HTERT RPE-1 (cell line): ENCODE results near the gene CD46.
"Not testable (repeated sequence)": the region's sequence is repeated elsewhere in the genome, so short reads cannot be mapped to it uniquely, and the experiment has no call there.

Experiments
- in situ Hi-C: fragments of 300-500 bp; cut with MboI; formaldehyde crosslinking; loops from 4 replicates; pipeline ENCODE4 v1.14.3; 2020; ENCODE audit warnings: low sequenced_read_pairs

Gene CD46

DNA sequence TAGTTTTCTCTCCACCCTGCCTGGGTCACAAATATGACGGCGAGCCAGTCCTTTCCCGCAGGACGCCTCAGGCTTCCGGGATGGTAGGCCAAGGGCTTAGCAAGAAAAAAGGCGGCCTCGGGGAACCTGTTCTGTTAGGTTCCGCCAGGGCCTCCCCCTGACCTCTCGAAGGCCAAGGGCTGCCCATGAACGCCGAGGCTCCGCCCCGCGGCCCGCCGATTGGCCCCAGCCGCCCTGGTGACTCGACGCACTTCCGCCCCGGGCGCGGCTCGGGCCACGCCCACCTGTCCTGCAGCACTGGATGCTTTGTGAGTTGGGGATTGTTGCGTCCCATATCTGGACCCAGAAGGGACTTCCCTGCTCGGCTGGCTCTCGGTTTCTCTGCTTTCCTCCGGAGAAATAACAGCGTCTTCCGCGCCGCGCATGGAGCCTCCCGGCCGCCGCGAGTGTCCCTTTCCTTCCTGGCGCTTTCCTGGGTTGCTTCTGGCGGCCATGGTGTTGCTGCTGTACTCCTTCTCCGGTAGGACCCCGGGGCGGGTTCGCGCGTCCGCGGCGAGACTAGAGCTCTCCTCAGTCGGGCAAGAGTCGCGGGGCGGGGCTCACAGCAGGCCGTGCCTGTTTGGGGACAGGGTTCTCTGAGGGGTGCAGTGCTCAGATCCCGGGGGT, at the start of gene CD46:
Gene CD46, plus strand, starts transcription at position 265 of the 666 bp plus-strand sequence. Its CDS starts 159 bp downstream, at position 424.
- in situ Hi-C loops: no loop called here

DNA sequence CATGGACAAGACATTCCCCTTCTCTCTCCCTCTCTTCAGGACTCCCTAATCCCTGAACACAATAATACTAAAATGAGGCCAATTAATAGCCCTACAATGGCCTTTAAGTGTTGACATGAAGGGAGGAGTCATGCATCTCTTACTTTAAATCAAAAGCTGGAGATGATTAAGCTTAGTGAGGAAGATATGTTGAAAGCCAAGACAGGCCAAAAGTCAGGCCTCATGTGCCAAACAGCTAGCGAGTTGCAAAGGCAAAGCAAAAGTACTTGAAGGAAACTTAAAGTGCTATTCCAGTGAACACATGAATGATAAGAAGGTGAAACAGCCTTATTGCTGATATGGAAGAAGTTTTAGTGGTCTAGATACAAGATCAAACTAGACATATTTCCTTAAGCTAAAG, 49.5 kb upstream of the CD46 start:
- in situ Hi-C loops: no loop called here

DNA sequence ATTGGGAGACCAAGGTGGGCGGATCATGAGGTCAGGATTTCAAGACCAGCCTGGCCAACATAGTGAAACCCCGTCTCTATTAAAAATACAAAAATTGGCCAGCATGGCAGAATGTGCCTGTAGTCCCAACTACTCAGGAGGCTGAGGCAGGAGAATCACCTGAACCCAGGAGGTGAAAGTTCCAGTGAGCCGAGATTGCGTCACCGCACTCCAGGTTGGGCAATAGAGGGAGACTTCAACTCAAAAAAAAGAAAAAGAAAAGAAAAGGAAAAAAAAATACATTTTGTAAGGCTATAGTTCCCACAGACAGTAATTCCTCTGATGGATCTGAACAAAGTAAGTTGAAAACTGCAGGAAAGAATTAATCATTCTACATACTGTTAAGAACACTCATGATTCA, 48.1 kb upstream of the CD46 start:
- in situ Hi-C loops: no loop called here

DNA sequence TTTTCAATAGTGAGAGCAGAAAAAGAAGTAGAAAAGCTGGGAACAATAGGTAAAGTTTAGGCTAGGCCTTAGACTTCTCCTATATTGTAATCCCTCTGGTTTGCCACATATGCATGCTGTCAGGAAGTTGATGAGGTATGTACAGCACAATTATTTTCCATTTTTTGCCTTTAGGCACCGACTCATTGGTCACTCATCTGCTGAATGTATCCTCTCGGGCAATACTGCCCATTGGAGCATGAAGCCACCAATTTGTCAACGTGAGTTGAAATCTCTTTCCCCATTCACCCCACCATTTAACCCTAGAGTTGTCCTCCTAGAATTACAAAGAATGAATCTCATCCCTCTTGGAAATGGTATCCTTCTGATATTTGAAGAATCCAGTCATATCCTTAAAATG, 43.9 kb upstream of the CD46 start:
- in situ Hi-C loops: not testable (repeated sequence)

DNA sequence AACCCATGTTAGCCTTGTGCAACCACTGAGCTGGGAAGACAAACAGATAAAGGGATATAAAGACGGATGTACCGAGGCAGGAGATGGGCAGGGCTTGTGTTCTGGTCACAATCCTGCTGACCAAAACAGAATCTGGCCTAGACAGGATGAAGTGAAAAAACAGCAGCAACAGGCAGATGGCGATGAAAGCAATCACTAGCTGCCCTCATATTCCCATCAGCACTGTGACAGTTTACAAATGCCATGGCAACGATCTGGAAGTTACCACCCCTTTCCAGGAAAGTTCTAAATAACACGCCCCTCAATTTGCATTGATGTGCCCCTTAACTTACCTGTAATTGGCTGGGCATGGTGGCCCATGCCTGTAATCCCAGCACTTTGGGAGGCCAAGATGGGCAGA, 40.6 kb upstream of the CD46 start:
- in situ Hi-C loops: no loop called here

DNA sequence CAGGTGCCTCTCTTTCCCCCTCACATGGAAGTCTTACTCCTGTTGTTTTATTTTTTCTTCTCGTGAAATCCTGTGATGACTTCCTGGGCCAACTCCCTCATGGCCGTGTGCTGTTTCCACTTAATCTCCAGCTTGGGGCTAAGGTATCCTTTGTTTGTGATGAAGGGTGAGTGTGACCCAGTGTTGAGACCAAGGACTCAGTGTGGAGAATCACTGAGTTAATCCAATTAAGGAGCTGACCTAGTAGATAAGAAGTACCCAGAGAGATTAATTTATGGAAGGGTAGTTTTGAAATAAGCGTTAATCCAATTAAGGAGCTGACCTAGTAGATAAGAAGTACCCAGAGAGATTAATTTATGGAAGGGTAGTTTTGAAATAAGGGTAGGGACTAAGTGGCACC, 39.2 kb upstream of the CD46 start:
- in situ Hi-C loops: not testable (repeated sequence)

DNA sequence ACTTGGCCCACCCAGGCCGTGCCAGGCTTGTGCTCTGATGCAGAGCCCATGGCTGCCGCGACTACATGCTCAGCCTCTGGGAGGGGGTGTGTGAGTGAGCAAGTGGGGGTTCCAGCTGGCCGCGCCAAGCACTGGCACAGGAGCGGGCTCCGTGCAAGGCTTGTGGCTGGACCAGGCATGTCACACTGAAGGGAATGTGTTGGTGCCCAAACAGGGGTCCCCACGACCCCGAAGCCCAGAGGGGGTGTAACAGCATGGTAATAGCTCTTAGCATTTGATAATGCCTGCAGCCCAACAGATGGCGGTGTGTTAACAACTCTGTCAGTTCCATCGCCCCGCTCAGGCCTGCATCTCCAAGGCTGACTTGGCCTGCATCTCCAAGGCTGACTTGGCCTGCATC, 38.3 kb upstream of the CD46 start:
- in situ Hi-C loops: no loop called here

DNA sequence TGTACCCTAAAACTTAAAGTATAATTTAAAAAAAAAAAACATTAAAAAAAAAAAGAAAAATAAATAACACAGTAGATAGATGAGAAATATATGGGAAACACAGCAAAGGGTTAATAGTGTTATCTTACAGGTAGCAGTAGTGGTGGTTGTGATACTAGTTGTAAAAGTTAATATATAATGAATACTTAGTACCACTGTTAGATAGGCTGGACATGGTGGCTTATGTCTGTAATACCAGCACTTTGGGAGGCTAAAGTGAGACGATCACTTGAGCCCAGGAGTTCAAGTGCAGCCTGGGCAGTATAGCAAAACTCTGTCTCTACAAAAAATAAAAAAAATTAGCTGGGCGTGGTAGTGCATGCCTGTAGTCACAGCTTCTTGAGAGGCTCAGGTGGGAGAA, 32.6 kb upstream of the CD46 start:
- in situ Hi-C loops: no loop called here

DNA sequence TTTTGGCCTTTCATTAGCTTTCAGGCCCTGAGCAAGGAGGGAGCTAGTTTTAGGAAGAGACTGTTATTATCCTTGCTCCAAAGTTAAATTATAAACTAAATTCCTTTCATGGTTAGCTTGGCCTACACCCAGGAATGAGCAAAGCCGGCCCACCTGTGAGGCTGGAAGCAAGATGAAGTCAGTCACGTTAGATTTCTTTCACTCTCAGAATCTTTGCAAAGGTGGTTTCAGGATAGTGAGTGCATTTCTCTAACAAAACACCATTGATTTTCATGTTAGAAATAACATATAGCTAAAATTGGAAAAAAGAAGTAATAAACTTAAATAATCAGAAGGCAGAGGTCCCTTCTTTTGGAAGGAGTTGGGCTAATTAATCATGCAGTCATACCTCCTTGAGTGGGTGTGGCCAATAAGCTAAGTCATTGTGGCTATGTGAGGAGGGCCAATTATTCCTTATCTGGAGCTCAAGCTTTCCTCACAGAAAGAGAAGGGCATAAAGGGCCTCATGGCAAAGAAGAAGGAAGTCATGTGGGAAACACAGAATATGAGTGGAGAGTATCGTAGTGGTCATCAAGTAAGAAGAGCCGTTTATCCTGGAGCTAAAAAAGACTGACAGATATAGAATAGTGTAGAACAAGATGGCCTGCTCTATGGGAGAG, 23.5 kb upstream of the CD46 start:
- in situ Hi-C loops: not testable (repeated sequence)

DNA sequence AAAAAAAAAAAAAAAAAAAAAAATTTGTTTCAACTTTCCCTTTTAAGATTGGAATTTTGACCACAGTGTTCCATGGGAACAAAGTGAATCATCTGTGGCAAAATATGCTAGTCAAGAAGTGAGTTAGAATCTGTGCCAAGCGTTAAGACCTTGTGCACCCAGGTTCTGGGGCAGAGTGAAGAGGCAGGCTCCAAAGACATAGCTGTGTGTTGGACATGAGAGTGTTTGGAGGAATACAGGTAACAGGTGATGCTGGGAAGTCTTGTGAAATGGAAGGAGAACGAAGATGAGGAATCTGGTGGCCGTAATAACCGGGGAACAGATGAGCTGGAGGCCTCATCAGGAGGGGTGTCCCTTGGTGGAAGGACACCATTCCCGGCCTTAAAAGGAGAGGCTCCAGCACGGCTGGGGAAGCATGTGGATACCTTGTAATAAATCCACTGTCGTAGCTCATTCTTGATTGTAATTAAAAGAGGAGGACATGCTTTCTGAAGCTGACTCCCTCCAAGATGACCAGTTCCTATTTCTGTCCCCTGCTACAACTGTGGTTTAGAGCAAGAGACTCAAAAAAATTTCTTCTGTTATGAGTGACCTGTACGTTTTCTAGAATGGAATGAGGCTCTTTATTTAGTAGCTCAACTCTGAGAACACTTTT, 14.2 kb upstream of the CD46 start:
- in situ Hi-C loops: not testable (repeated sequence)

DNA sequence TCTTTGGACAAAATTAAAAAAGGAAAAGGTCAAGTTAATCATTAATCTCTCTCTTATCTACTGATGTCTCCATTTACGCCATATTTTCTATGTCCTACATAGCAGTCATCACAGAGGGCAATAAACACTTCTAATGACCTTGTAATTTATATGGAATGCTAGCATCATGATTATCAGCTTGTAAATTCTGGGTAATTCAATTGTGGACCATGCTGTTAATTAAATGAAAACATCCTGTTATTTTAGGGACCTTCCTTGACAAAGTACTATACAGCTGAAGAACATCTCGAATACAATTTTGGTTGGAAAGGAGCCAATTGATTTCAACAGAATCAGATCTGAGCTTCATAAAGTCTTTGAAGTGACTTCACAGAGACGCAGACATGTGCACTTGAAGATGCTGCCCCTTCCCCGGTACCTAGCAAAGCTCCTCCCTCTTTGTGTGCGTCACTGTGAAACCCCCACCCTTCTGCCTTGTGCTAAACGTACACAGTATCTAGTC, 13.6 kb upstream of the CD46 start:
- in situ Hi-C loops: not testable (repeated sequence)

DNA sequence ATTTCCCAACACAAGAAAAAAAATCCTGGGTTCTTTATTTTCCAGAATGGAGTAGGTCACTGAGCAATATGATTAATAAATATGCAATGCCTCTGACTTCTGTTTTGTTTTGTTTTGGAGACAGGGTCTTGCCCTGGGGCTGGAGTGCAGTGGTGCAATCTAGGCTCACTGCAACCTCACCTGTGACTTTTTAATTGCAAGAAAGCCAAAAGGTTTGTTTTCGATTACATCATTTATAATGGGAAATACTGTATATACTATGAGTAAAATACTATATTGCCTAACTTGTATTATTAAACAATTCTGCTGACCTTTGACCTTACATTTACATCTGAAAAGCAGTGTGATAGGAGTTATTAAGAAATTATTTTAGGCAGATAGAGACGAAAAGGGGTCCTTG, 11.6 kb upstream of the CD46 start:
- in situ Hi-C loops: no loop called here

DNA sequence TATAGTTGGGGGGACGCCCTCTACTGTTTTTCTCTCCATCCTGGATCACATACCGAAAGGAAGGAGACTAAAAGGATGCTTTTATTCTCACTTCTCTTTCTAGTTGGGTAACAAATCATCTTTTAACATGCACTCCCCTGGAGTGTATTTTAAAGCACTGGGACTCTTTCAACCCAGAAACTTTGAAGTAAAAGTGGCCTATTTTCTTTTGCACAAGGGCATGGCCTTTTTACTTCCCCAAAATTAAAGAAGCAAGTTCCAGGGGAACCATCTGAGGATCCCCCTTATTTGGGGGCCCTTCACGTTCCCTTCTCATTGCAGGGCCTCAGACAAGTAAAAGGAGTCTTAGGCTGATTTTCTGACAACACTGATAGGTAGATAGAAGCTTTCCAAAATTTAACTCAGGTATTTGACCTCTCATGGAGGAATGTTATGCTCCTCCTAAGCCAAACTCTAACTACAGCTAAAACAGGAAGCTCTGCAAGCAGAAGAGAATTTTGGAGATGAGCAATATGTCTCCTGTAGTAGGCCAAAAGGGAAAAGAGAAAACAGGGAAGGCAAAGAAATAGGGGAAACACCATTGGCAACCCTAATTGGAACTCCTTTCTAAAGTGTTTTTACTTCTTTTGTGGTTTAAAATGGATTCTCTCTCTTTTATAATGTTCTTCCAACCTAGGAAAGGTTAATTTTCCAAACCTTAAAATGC, 8.9 kb upstream of the CD46 start:
- in situ Hi-C loops: no loop called here

DNA sequence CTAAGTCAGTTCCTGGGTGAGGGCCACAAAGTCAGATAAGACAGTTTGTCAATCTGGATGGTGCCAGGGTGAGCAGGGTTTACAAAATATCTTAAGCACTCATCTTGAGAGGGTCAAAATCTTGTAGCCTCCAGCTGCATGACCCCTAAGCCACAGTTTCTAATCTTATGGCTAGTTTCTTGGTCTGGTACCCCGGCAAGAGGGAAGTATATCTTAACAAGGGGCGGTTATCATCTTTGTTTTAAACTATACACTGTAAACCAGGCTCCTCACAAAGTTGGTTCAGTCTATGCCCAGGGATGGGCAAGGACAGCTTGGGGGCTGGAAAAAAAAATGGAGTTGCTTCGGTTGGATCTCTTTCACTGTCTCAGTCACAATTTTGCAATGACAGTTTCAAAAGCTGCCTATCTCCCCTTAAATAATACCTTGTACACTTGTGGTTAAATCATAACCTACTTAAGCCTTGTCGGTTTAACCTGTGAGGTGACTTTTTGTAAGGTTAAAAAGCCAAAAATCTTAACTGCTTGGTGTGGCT, 7.8 kb upstream of the CD46 start:
- in situ Hi-C loops: no loop called here

DNA sequence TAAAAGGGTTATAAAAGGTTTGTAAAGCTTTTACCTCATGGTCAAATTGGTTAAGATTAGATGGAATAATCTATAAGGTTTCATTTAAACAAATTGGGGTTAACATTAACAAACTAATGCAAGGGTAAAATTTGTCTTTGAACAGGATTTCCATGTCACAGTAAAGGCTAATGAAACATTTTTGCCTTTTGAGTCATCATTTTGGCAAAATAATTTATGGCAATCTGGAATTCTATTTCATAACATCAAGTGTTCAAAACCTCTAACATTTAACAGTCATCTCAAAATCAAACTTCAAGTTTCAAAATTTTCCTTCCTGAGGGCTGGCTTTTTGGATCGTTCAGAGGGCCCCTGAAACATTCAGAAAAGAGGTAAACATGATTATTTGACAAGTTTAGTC, 6.6 kb upstream of the CD46 start:
- in situ Hi-C loops: no loop called here

DNA sequence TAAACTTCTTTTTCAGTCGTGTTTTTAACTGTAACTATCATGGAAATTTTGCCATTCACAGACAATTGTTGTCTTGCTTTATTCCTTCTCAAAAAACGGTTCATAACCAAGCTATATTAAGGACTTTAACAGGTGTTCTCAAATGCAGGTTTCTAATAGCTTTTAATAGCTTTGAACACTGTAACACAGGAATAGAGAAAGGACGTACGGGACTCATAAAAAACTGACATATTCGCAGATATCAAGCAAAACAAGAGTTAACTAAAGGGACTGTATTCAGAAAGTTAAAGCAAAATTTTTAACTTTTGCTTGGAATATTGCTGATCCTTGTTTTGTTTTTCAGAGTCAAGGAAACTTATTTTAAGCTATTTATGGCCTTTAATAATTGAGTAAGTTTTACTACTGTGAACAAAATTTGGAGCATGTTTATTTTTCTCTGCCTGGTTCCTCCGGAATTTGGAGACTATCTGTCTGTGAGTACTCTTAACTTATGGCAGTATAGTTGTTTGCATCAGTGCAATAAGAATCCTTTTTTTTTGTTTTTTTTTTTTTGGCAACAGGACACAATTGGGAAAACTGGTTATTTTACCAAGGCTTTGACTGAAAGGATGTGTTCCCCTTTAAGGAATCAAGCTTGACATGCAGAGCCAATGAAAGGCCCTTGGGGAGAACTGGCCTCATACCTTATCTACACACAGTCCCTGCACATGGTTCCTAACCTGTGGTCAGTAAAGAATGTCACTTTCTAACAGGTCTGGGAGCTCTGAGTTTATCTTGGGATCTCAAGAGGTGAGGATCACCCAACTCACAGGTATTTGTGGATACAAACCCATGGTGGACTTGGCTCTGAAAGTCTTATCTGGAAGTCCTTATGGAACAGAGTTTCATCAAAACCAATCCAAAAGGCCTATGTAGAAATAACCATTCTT, 5.8 kb upstream of the CD46 start:
- in situ Hi-C loops: no loop called here

DNA sequence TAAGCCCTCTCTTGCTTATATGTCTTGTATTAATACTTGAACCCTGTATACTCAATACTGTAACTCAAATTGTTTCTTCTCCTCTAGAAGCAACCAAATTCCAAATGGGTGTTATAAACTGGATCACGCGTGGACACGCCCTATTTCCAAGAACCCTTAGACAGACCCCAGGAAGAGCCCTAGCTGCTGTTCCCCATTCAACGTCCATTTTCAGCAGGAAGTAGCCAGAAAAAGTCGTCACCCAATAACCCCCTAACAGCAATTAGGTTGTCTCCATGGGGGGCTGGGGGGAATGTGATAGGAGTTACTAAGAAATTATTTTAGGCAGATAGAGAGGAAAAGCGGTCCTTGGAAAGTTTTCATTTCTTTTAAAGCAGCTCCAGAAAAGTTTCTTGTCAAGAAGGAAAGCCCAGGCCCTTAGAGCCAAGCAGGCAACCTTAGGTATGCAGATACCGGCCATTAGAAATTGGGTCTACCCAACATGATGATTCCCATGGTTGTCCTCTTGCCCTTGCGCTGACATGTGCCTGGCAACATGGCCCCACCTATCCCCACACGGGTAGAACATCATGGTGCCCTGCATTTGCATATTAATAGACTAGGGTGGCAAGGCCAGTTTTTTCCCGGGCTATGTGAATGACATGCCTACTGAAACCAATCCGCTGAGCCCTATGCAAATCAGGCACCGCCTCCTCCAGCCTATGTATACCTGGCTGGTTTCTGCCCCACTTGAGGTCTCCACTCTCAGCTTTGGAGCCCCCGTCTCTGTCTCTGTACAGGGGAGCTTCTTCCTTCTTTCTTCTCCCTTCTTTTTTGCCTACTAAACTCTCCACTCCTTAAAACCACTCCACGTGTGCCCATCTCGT, 4.0 kb upstream of the CD46 start:
- in situ Hi-C loops: no loop called here

DNA sequence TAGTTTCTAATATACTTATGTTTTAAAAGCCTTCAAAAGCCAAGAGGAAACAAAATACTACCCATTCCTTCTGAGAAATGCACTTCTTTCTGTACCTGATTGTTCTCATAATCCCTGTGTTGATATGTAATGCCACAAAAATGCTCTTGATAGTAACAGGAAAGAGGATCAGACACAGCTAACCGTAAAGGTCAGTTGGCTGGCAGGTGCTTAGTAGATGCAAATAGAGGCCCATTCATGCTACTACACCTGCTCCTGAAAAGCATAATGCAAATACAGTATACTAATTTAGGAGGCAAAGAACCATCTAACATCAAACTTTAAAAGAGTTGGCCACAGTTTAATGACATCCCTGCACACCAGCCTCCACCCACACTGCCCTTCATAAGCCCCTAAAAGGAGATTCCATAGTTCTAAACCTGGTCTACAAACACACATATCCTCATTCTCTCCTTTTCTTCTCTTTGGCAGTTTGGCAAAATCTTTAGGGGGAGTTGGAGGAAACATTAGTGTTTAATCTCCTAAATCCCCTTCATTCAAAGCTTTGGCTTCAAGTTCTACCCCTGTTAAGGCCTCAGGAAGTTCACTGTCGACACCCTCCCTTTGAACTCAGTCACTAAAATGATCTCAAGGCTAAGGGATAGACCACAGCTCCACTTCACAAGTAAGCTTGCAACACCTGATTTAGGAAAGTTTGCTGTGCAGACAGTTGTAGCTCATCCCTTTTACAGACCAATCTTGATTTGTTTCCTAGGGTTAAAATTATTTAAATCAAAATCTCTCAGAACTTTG, 2.9 kb upstream of the CD46 start:
- in situ Hi-C loops: no loop called here
